ENCODE measurements around the gene MTF2.
"Not testable (repeated sequence)": the region's sequence is repeated elsewhere in the genome, so short reads cannot be mapped to it uniquely, and the experiment has no call there.

Gene MTF2

DNA sequence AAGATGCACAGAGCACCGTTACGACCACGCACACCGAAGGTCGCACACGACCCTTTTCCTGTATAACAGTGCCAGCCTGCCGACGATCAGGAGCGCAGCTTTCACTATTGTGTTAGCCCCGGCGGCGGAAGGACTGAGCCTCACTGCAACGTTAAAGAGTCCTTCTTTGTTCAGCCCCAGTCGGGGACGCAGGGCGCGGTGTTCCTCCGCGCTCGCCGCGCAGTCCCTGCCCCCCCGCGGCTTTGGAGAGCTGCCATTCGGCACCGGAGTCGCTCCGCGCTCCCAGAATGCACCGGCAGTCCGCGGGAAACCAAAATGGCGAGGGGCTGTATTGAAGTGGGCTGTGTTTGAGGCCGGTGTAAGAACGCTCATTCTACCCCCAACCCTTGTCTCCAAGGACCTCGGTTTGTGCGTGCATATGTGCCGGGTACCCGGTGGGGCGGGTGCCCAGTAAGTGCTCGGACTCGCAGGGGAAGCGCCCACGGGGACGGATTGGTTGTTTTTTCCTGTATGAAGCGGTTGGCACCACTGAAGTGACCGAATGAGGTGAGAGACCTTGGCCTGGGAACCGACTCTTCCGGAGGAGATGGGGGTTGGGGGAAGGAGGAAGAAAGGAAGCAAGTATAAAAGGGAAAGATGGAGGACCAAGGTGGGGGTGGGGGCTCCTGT is at the start of gene MTF2:
TSS of gene MTF2 (plus strand) at position 298 of the 669 bp plus-strand sequence. CDS start at position 542, 244 bp downstream.
- TF ChIP-seq EZH2phosphoT487 (IDR thresholded peaks at IDR 0.05; ENCODE audit: low read depth) (no peak), CTCF (IDR thresholded peaks at IDR 0.05; ENCODE audit: low read depth, low read length) (no peak)
- peaks cover 21% of the 10 kb centered on the region for H3K4me1 ChIP-seq (ENCODE audit: low read length)
- no peaks in the 10 kb centered on the region for H3K9me3 ChIP-seq (ENCODE audit: insufficient read depth, low read length)
- peak within 1 kb of the TSS; percentile 93 for H3K4me2 ChIP-seq (ENCODE audit: low read length)
- peaks cover 57% of the 10 kb centered on the region for H3K79me2 ChIP-seq (ENCODE audit: low read length)
- peak within 1 kb of the TSS; percentile 85 for H2AFZ ChIP-seq (ENCODE audit: low read depth, low read length)
- peaks cover 34% of the 10 kb centered on the region for H4K20me1 ChIP-seq (ENCODE audit: insufficient read depth, low read length)
- H3K9ac ChIP-seq (ENCODE audit: low read length) = peak within 1 kb of the TSS; percentile 94
- peak within 1 kb of the TSS; percentile 75 for H3K27ac ChIP-seq (ENCODE audit: low read length)
- peaks cover 16% of the 10 kb centered on the region for H3K36me3 ChIP-seq (replicated peaks; ENCODE audit: low read depth, low read length)
- H3K27me3 ChIP-seq (ENCODE audit: low read depth, low read length) = no peaks in the 10 kb centered on the region
- peak within 1 kb of the TSS; percentile 89 for H3K4me3 ChIP-seq (ENCODE audit: low read length)

DNA sequence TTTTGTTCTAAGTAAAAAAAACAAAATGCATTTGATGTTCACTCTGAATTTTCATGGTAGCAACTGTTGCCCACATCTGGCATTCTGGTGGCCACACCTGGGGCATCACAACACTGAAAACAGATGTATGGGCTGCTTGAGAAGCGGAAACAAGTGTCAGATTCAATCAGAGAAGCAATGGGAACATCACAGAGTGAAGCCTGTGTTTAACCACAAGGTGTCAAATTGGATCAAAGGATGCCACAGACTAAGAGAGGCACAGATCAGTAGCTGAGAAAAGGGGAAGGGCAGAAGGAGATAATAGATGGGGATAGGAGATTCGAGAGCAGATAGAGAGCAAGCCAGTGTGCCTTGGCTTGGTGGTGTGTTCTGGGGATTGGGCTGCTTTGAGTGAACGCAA is 49.8 kb upstream of the MTF2 start:
- no peak for TF ChIP-seq CTCF (IDR thresholded peaks at IDR 0.05; ENCODE audit: low read depth, low read length)
- no peak for TF ChIP-seq EZH2phosphoT487 (IDR thresholded peaks at IDR 0.05; ENCODE audit: low read depth)
- Histone ChIP-seq H3K9me3 (ENCODE audit: insufficient read depth, low read length) (no peaks in the 10 kb centered on the region; the same call in 1 of the 2 replicates), H3K27ac (ENCODE audit: low read length) (no peak overlapping the region), H3K4me1 (ENCODE audit: low read length) (peaks cover 20% of the 10 kb centered on the region), H3K9ac (ENCODE audit: low read length) (no peak overlapping the region), H3K27me3 (ENCODE audit: low read depth, low read length) (no peaks in the 10 kb centered on the region), H3K4me3 (ENCODE audit: low read length) (no peak overlapping the region), H2AFZ (ENCODE audit: low read depth, low read length) (no peak overlapping the region), H3K36me3 (replicated peaks; ENCODE audit: low read depth, low read length) (no peaks in the 10 kb centered on the region), H3K79me2 (ENCODE audit: low read length) (no peaks in the 10 kb centered on the region), H3K4me2 (ENCODE audit: low read length) (no peak overlapping the region), H4K20me1 (ENCODE audit: insufficient read depth, low read length) (no peaks in the 10 kb centered on the region)

DNA sequence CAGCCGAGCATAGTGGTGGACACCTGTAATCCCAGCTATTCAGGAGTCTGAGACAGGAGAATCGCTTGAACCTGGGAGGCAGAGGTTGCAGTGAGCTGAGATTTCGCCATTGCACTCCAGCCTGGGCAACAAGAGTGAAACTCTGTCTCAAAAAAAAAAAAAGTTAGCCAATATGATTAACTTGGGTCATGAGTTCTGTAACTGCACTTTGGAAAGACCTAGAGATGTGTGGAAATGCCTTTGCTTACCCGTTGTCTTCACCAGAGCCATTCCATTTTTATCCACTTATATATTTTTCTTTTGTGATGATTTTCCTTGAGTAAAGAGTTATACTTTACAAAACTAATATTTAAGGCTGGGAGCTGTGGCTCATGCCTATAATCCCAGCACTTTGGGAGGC is 48.9 kb upstream of the MTF2 start:
- H3K4me2 ChIP-seq (ENCODE audit: low read length); H2AFZ ChIP-seq (ENCODE audit: low read depth, low read length); H3K79me2 ChIP-seq (ENCODE audit: low read length); H3K27me3 ChIP-seq (ENCODE audit: low read depth, low read length); H3K36me3 ChIP-seq (replicated peaks; ENCODE audit: low read depth, low read length); H3K9me3 ChIP-seq (ENCODE audit: insufficient read depth, low read length); H3K4me3 ChIP-seq (ENCODE audit: low read length); H3K27ac ChIP-seq (ENCODE audit: low read length); H3K9ac ChIP-seq (ENCODE audit: low read length); H4K20me1 ChIP-seq (ENCODE audit: insufficient read depth, low read length): not testable (repeated sequence)
- H3K4me1 ChIP-seq (ENCODE audit: low read length) = peaks cover 23% of the 10 kb centered on the region

DNA sequence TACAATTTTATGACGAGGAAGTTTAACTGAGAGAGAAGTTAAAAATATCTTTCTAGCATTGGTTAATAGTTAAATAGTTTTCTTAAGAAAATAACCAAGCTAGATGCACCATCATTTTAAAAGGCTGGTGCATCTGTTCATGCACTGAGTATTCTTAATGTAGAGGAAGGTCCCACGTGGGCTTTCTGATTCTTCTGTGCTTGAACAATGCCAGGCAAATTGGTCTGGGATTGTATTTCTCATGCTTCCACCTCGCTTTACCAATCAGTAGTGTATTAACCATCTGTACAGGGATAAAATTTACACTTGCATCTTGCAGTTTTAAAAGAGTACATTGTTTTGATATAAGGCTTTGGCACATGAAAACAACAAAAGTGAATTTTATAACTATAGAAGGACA is 47.4 kb upstream of the MTF2 start:
- no peak overlapping the region for H3K27ac ChIP-seq (ENCODE audit: low read length)
- H3K4me2 ChIP-seq (ENCODE audit: low read length) = no peak overlapping the region
- H3K9me3 ChIP-seq (ENCODE audit: insufficient read depth, low read length) = no peaks in the 10 kb centered on the region; the same call in 1 of the 2 replicates
- H2AFZ ChIP-seq (ENCODE audit: low read depth, low read length) = no peak overlapping the region
- H3K9ac ChIP-seq (ENCODE audit: low read length) = no peak overlapping the region
- no peaks in the 10 kb centered on the region for H4K20me1 ChIP-seq (ENCODE audit: insufficient read depth, low read length)
- H3K4me1 ChIP-seq (ENCODE audit: low read length) = peaks cover 21% of the 10 kb centered on the region
- no peak overlapping the region for H3K4me3 ChIP-seq (ENCODE audit: low read length)
- H3K27me3 ChIP-seq (ENCODE audit: low read depth, low read length) = no peaks in the 10 kb centered on the region
- H3K36me3 ChIP-seq (replicated peaks; ENCODE audit: low read depth, low read length) = no peaks in the 10 kb centered on the region
- no peak for TF ChIP-seq CTCF (IDR thresholded peaks at IDR 0.05; ENCODE audit: low read depth, low read length)
- no peak for TF ChIP-seq EZH2phosphoT487 (IDR thresholded peaks at IDR 0.05; ENCODE audit: low read depth)
- no peaks in the 10 kb centered on the region for H3K79me2 ChIP-seq (ENCODE audit: low read length)

Data from OCI-LY3 (cell line).